ENCODE measurements around the gene EIF2S1. TPM values are rescaled to one million over a fixed set of nuclear protein-coding genes. Genes with fewer than 3 reads are reported as not detected.
A peak's percentile ranks its signal among the peaks of the same experiment; 100 is the strongest.

Gene EIF2S1
- total RNA-seq, 1 experiment from 2014 or later: 165 TPM

- DNase-seq: no peak
- no peak overlapping the region for H2AFZ ChIP-seq (ENCODE audit: low read length)
Measured at GRCh38 chr14:67411370-67411769, 51.2 kb downstream of the EIF2S1 start.

More at GRCh38 chr14:67411370-67411769, 51.2 kb downstream of the EIF2S1 start:
- TF ChIP-seq CTCF (conservative IDR thresholded peaks at IDR 0.05): no peak
- H3K9me3 Mint-ChIP-seq: no peaks in the 10 kb centered on the region
- Histone ChIP-seq H3K14ac (ENCODE audit: insufficient read depth, low read length) (no peak overlapping the region), H3K9ac (ENCODE audit: extremely low read depth, insufficient read length, low read length) (no peak overlapping the region), H3K27me3 (ENCODE audit: insufficient read depth, low read length) (no peaks in the 10 kb centered on the region; the same call in 1 of the 2 replicates), H3K23me2 (ENCODE audit: insufficient read length, low read depth, low read length, poor library complexity, severe bottlenecking) (no peaks in the 10 kb centered on the region), H2BK15ac (ENCODE audit: low read depth, low read length) (no peak overlapping the region), H3T11ph (ENCODE audit: low read length) (no peak overlapping the region), H2AK5ac (ENCODE audit: insufficient read length, low read length) (no peak overlapping the region), H3K79me1 (ENCODE audit: insufficient read depth, low read depth, low read length, poor library complexity, severe bottlenecking) (no peaks in the 10 kb centered on the region), H3K56ac (ENCODE audit: insufficient read length, low read depth, low read length) (no peak overlapping the region), H2BK20ac (ENCODE audit: low read depth, low read length, poor library complexity, severe bottlenecking) (no peak overlapping the region), H3K27ac (ENCODE audit: insufficient read length, low read depth, low read length) (no peak overlapping the region), H3K4me1 (ENCODE audit: insufficient read depth, low read length) (no peaks in the 10 kb centered on the region), H2BK120ac (ENCODE audit: low read depth, low read length, poor library complexity, severe bottlenecking) (no peak overlapping the region), H4K91ac (ENCODE audit: insufficient read length, low read depth, low read length) (no peak overlapping the region), H3K23ac (ENCODE audit: insufficient read length, low read depth, low read length) (no peak overlapping the region), H2BK12ac (ENCODE audit: insufficient read length, low read depth, low read length) (no peak overlapping the region), H3K4ac (ENCODE audit: low read depth, low read length) (no peak overlapping the region), H3K9me3 (ENCODE audit: control insufficient read depth, low read depth, low read length) (no peaks in the 10 kb centered on the region), H3K79me2 (ENCODE audit: insufficient read depth, low read length) (no peaks in the 10 kb centered on the region), H2BK5ac (ENCODE audit: insufficient read length, low read length) (no peak overlapping the region), H3K18ac (ENCODE audit: insufficient read length, low read depth, low read length) (no peak overlapping the region), H4K5ac (ENCODE audit: insufficient read length, low read depth, low read length) (no peak overlapping the region), H3K4me2 (ENCODE audit: insufficient read depth, insufficient read length, low read length) (no peak overlapping the region), H4K8ac (replicated peaks; ENCODE audit: insufficient read length, low read depth, low read length) (no peak overlapping the region), H4K20me1 (ENCODE audit: control insufficient read depth, insufficient read depth, insufficient read length) (no peaks in the 10 kb centered on the region)
- no CpG with 5 or more reads among the region's 8 CpGs for WGBS (ENCODE audit: extremely low coverage, insufficient read length, low lambda C conversion rate)
- peaks cover 6 to 19% of the 10 kb centered on the region in 2 experiments for H3K4me1 Mint-ChIP-seq
- H3K36me3 Mint-ChIP-seq (ENCODE audit: insufficient read depth in 1 of 3, low read depth in 3 of 3): no peaks in the 10 kb centered on the region
- peak overlapping the region in 1 of 2 experiments; percentile 48; a peak in 1 of 5 replicates for H3K4me3 Mint-ChIP-seq
- H3K27me3 Mint-ChIP-seq (ENCODE audit: low read depth): no peaks in the 10 kb centered on the region; the same call in 1 of the 2 replicates
- peak overlapping the region in 1 of 3 experiments; percentile 68; a peak in 3 of 7 replicates for H3K27ac Mint-ChIP-seq
